Measurements from ENCODE around the gene ARHGAP6. TPM values are rescaled to one million over a fixed set of nuclear protein-coding genes. Genes with fewer than 3 reads are reported as not detected.

The ARHGAP6 gene
- total and polyA plus RNA-seq, 4 donors, result 6.0 to 18.2 (median 12.3) TPM

GRCh38 chrX:11446336-11446735 is 219.4 kb downstream of the ARHGAP6 start:
- Histone ChIP-seq H3K4me1 (ENCODE audit: control insufficient read depth in 5 of 5, insufficient read depth in 5 of 5, low read length in 5 of 5) (no peaks in the 10 kb centered on the region), H3K9ac (ENCODE audit: insufficient read depth in 1 of 2, low read length in 2 of 2) (no peak overlapping the region), H3K36me3 (ENCODE audit: control insufficient read depth in 4 of 4, insufficient read depth in 4 of 4, low read length in 4 of 4) (no peaks in the 10 kb centered on the region), H3K27ac (ENCODE audit: low read depth in 1 of 2, low read length in 1 of 2) (no peak overlapping the region), H3K9me3 (ENCODE audit: control insufficient read depth in 4 of 4, insufficient read depth in 3 of 4, low read length in 3 of 4) (peaks cover 0 to 1% (median 0%) of the 10 kb centered on the region in 4 donors), H3K27me3 (ENCODE audit: control insufficient read depth in 3 of 3, insufficient read depth in 3 of 3, low read length in 2 of 3) (peaks cover 0 to 34% (median 12%) of the 10 kb centered on the region in 3 donors), H3K4me3 (no peak overlapping the region)
- TF ChIP-seq, protein P1, sequence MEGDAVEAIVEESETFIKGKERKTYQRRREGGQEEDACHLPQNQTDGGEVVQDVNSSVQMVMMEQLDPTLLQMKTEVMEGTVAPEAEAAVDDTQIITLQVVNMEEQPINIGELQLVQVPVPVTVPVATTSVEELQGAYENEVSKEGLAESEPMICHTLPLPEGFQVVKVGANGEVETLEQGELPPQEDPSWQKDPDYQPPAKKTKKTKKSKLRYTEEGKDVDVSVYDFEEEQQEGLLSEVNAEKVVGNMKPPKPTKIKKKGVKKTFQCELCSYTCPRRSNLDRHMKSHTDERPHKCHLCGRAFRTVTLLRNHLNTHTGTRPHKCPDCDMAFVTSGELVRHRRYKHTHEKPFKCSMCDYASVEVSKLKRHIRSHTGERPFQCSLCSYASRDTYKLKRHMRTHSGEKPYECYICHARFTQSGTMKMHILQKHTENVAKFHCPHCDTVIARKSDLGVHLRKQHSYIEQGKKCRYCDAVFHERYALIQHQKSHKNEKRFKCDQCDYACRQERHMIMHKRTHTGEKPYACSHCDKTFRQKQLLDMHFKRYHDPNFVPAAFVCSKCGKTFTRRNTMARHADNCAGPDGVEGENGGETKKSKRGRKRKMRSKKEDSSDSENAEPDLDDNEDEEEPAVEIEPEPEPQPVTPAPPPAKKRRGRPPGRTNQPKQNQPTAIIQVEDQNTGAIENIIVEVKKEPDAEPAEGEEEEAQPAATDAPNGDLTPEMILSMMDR (IDR thresholded peaks at IDR 0.05; ENCODE audit: control extremely low read depth, extremely low read depth), result no peak
- 29 to 63% methylated on average over 2 of the region's 2 CpGs for WGBS, 2 donors
- ATAC-seq (ENCODE audit: insufficient read depth, low FRiP score) (no peak), DNase-seq (no peak)

- TF ChIP-seq, protein P1 (IDR thresholded peaks at IDR 0.05; ENCODE audit: control extremely low read depth, extremely low read depth), result no peak
- Histone ChIP-seq H3K27me3 (ENCODE audit: control insufficient read depth in 3 of 3, insufficient read depth in 3 of 3, low read length in 2 of 3) (peaks cover 0 to 33% (median 12%) of the 10 kb centered on the region in 3 donors), H3K27ac (ENCODE audit: low read depth in 1 of 2, low read length in 1 of 2) (no peak overlapping the region), H3K9ac (ENCODE audit: insufficient read depth in 1 of 2, low read length in 2 of 2) (no peak overlapping the region), H3K4me1 (ENCODE audit: control insufficient read depth in 5 of 5, insufficient read depth in 5 of 5, low read length in 5 of 5) (no peaks in the 10 kb centered on the region), H3K4me3 (no peak overlapping the region), H3K9me3 (ENCODE audit: control insufficient read depth in 4 of 4, insufficient read depth in 3 of 4, low read length in 3 of 4) (peaks cover 0 to 2% (median 0%) of the 10 kb centered on the region in 4 donors), H3K36me3 (ENCODE audit: control insufficient read depth in 4 of 4, insufficient read depth in 4 of 4, low read length in 4 of 4) (no peaks in the 10 kb centered on the region)
- no peak for ATAC-seq (ENCODE audit: insufficient read depth, low FRiP score)
- 52 to 81% methylated on average over 2 of the region's 2 CpGs for WGBS, 2 donors
- no peak for DNase-seq
Measured at GRCh38 chrX:11445540-11445939, 220.2 kb downstream of the ARHGAP6 start.

DNA sequence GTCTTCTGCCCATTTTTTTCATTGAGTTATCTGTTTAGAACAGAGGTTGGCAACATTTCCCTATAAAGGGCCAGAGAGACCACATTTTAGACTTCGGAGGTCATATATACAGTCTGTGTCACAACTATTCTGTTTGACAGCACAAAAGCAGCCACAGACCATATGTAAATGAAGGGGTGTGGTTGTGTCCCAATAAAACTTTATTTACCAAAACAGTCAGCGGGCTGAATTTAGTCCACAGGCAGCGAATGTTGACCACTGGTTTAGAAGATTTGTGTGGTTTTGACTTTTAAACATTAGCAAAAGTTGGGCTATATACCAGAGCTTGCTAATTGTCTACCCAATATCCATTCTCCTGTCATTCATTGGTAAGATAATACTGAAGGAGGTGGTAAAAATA is 221.7 kb downstream of the ARHGAP6 start:
- Histone ChIP-seq H3K9ac (ENCODE audit: insufficient read depth in 1 of 2, low read length in 2 of 2) (no peak overlapping the region), H3K4me3 (no peak overlapping the region), H3K9me3 (ENCODE audit: control insufficient read depth in 4 of 4, insufficient read depth in 3 of 4, low read length in 3 of 4) (peaks cover 0 to 2% (median 0%) of the 10 kb centered on the region in 4 donors), H3K27ac (ENCODE audit: low read depth in 1 of 2, low read length in 1 of 2) (no peak overlapping the region), H3K4me1 (ENCODE audit: control insufficient read depth in 5 of 5, insufficient read depth in 5 of 5, low read length in 5 of 5) (no peaks in the 10 kb centered on the region), H3K27me3 (ENCODE audit: control insufficient read depth in 3 of 3, insufficient read depth in 3 of 3, low read length in 2 of 3) (peaks cover 0 to 34% (median 12%) of the 10 kb centered on the region in 3 donors), H3K36me3 (ENCODE audit: control insufficient read depth in 4 of 4, insufficient read depth in 4 of 4, low read length in 4 of 4) (no peaks in the 10 kb centered on the region)
- TF ChIP-seq, protein P1 (IDR thresholded peaks at IDR 0.05; ENCODE audit: control extremely low read depth, extremely low read depth), result no peak
- DNase-seq (no peak), ATAC-seq (ENCODE audit: insufficient read depth, low FRiP score) (no peak)
- WGBS, 2 donors, result 81 to 93% methylated on average over 3 of the region's 3 CpGs

GRCh38 chrX:11439846-11440245 is 225.9 kb downstream of the ARHGAP6 start:
- WGBS, 2 donors, result 46 to 76% methylated on average over 2 of the region's 2 CpGs
- peaks cover 0 to 2% (median 0%) of the 10 kb centered on the region in 4 donors for H3K9me3 ChIP-seq (ENCODE audit: control insufficient read depth in 4 of 4, insufficient read depth in 3 of 4, low read length in 3 of 4)
- peaks cover 0 to 6% (median 0%) of the 10 kb centered on the region in 5 donors for H3K4me1 ChIP-seq (ENCODE audit: control insufficient read depth in 5 of 5, insufficient read depth in 5 of 5, low read length in 5 of 5)
- no peak overlapping the region for H3K4me3 ChIP-seq
- DNase-seq, result no peak
- H3K36me3 ChIP-seq (ENCODE audit: control insufficient read depth in 4 of 4, insufficient read depth in 4 of 4, low read length in 4 of 4), result no peaks in the 10 kb centered on the region
- no peak overlapping the region for H3K9ac ChIP-seq (ENCODE audit: insufficient read depth in 1 of 2, low read length in 2 of 2)
- no peak for ATAC-seq (ENCODE audit: insufficient read depth, low FRiP score)
- TF ChIP-seq, protein P1 (IDR thresholded peaks at IDR 0.05; ENCODE audit: control extremely low read depth, extremely low read depth), result no peak
- no peak overlapping the region for H3K27ac ChIP-seq (ENCODE audit: low read depth in 1 of 2, low read length in 1 of 2)
- H3K27me3 ChIP-seq (ENCODE audit: control insufficient read depth in 3 of 3, insufficient read depth in 3 of 3, low read length in 2 of 3), result peaks cover 4 to 40% (median 5%) of the 10 kb centered on the region in 3 donors

All from lung (tissue), 12 donors.